ENCODE data around the gene C1QTNF7. TPM values are rescaled to one million over a fixed set of nuclear protein-coding genes. Genes with fewer than 3 reads are reported as not detected.

Gene C1QTNF7
- total RNA-seq, 1 experiment from 2014 or later = not detected

DNA sequence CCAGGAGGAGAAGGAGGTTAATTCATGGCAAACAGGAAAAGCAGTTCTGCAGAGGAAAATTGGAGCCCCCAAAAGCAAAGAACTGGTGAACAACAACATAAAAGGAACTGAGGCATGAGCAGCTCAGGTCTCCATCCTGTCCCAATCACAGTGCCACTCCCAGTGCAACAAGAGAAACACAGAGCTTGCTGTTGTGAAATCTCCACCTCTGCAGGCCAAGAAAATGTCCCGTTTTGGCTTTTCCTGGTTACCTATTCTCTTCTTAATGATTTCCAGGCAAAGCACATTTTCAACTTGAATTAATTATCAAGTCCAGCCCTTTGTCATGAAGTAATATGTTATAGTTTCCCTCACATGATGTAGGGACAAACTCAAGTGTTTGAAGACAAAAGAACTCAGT is 778 bp downstream of the C1QTNF7 start:
- TF ChIP-seq TCF7L2 (IDR thresholded peaks at IDR 0.05; ENCODE audit: low read depth, low read length) = no peak
- no peak overlapping the region for H3K27ac ChIP-seq (ENCODE audit: low read length)
- no peaks in the 10 kb centered on the region for H3K36me3 ChIP-seq (ENCODE audit: control insufficient read depth, insufficient read depth, low read length)
- DNase-seq (ENCODE audit: low read depth, low spot score) (no peak), ATAC-seq (no peak)
- no peaks in the 10 kb centered on the region for H3K27me3 ChIP-seq (ENCODE audit: control insufficient read depth, insufficient read depth, low read length)
- intact Hi-C loops (cut with micrococcal nuclease; ENCODE audit: unreplicated experiment) = no loop called here
- BruUV-seq (replicated peaks) = no TSS peak
- H3K4me3 ChIP-seq (ENCODE audit: low read depth in 2 of 2, low read length in 2 of 2) = no peak overlapping the region
- no peaks in the 10 kb centered on the region for H3K4me1 ChIP-seq (ENCODE audit: control insufficient read depth, insufficient read depth, low read length)
- in situ Hi-C loops (cut with HindIII; ENCODE audit: low pct_unique_long_range_greater_than_20kb, low sequenced_read_pairs) = no loop called here
- no peaks in the 10 kb centered on the region for H3K9me3 ChIP-seq (ENCODE audit: control insufficient read depth, insufficient read depth, low read depth, low read length)
- CTCF ChIA-PET = no interaction called here
- POLR2A ChIA-PET = no interaction called here

GRCh38 chr4:15434091-15434490 is 6.3 kb downstream of the C1QTNF7 start:
- intact Hi-C loops (cut with micrococcal nuclease; ENCODE audit: unreplicated experiment) = no loop called here

DNA sequence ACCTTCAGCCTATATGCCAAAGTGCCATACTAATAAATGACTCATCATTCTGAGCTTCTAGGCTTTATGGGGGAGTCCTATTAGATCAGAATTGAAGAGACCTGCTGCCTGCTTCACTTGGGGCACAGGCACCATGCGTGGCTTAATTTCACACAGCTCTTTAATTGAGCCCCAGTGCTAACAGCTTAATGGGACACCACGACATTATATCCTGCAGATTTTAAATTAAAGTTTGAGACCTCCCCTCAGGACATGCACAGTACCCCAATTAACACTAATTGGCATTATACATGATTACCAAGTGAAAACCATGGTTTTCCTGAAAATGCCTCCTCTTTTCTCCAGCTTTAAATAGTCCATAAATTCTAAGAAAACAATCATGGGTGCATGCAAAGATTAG is 6.8 kb downstream of the C1QTNF7 start:
- BruUV-seq (replicated peaks) = no TSS peak

More at GRCh38 chr4:15434091-15434490, 6.3 kb downstream of the C1QTNF7 start:
- Histone ChIP-seq H3K4me3 (ENCODE audit: low read depth in 2 of 2, low read length in 2 of 2) (no peak overlapping the region), H3K27ac (ENCODE audit: low read length) (no peak overlapping the region), H3K9me3 (ENCODE audit: control insufficient read depth, insufficient read depth, low read depth, low read length) (no peaks in the 10 kb centered on the region), H3K4me1 (ENCODE audit: control insufficient read depth, insufficient read depth, low read length) (no peaks in the 10 kb centered on the region), H3K36me3 (ENCODE audit: control insufficient read depth, insufficient read depth, low read length) (no peaks in the 10 kb centered on the region), H3K27me3 (ENCODE audit: control insufficient read depth, insufficient read depth, low read length) (no peaks in the 10 kb centered on the region)
- DNase-seq (ENCODE audit: low read depth, low spot score) = no peak
- POLR2A ChIA-PET = no interaction called here
- no peak for ATAC-seq
- CTCF ChIA-PET = no interaction called here
- BruUV-seq (replicated peaks) = no TSS peak
- TF ChIP-seq TCF7L2 (IDR thresholded peaks at IDR 0.05; ENCODE audit: low read depth, low read length) = no peak
- no peak for TF ChIP-seq SIN3A (IDR thresholded peaks at IDR 0.05; ENCODE audit: borderline replicate concordance, insufficient read depth, low read depth, low read length)
- in situ Hi-C loops (cut with HindIII; ENCODE audit: low pct_unique_long_range_greater_than_20kb, low sequenced_read_pairs) = no loop called here

More for the DNA sequence above, 6.8 kb downstream of the C1QTNF7 start:
- Histone ChIP-seq H3K27me3 (ENCODE audit: control insufficient read depth, insufficient read depth, low read length) (no peaks in the 10 kb centered on the region), H3K27ac (ENCODE audit: low read length) (no peak overlapping the region), H3K4me3 (ENCODE audit: low read depth in 2 of 2, low read length in 2 of 2) (no peak overlapping the region), H3K36me3 (ENCODE audit: control insufficient read depth, insufficient read depth, low read length) (no peaks in the 10 kb centered on the region), H3K9me3 (ENCODE audit: control insufficient read depth, insufficient read depth, low read depth, low read length) (no peaks in the 10 kb centered on the region), H3K4me1 (ENCODE audit: control insufficient read depth, insufficient read depth, low read length) (no peaks in the 10 kb centered on the region)
- intact Hi-C loops (cut with micrococcal nuclease; ENCODE audit: unreplicated experiment) (no loop called here), in situ Hi-C loops (cut with HindIII; ENCODE audit: low pct_unique_long_range_greater_than_20kb, low sequenced_read_pairs) (no loop called here)
- ChIA-PET POLR2A (no interaction called here), CTCF (no interaction called here)
- no peak for DNase-seq (ENCODE audit: low read depth, low spot score)
- no peak for TF ChIP-seq TCF7L2 (IDR thresholded peaks at IDR 0.05; ENCODE audit: low read depth, low read length)
- no peak for TF ChIP-seq CTCF (IDR thresholded peaks at IDR 0.05)
- TF ChIP-seq, protein P1, sequence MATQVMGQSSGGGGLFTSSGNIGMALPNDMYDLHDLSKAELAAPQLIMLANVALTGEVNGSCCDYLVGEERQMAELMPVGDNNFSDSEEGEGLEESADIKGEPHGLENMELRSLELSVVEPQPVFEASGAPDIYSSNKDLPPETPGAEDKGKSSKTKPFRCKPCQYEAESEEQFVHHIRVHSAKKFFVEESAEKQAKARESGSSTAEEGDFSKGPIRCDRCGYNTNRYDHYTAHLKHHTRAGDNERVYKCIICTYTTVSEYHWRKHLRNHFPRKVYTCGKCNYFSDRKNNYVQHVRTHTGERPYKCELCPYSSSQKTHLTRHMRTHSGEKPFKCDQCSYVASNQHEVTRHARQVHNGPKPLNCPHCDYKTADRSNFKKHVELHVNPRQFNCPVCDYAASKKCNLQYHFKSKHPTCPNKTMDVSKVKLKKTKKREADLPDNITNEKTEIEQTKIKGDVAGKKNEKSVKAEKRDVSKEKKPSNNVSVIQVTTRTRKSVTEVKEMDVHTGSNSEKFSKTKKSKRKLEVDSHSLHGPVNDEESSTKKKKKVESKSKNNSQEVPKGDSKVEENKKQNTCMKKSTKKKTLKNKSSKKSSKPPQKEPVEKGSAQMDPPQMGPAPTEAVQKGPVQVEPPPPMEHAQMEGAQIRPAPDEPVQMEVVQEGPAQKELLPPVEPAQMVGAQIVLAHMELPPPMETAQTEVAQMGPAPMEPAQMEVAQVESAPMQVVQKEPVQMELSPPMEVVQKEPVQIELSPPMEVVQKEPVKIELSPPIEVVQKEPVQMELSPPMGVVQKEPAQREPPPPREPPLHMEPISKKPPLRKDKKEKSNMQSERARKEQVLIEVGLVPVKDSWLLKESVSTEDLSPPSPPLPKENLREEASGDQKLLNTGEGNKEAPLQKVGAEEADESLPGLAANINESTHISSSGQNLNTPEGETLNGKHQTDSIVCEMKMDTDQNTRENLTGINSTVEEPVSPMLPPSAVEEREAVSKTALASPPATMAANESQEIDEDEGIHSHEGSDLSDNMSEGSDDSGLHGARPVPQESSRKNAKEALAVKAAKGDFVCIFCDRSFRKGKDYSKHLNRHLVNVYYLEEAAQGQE (IDR thresholded peaks at IDR 0.05; ENCODE audit: insufficient read depth in 1 of 2, low read depth in 2 of 2, low read length in 1 of 2) = no peak
- TF ChIP-seq SIN3A (IDR thresholded peaks at IDR 0.05; ENCODE audit: borderline replicate concordance, insufficient read depth, low read depth, low read length) = no peak
- no peak for TF ChIP-seq POLR2AphosphoS5 (IDR thresholded peaks at IDR 0.05; ENCODE audit: low read depth, low read length)
- ATAC-seq = no peak
